ENCODE data around the gene SP3.

SP3 gene

DNA sequence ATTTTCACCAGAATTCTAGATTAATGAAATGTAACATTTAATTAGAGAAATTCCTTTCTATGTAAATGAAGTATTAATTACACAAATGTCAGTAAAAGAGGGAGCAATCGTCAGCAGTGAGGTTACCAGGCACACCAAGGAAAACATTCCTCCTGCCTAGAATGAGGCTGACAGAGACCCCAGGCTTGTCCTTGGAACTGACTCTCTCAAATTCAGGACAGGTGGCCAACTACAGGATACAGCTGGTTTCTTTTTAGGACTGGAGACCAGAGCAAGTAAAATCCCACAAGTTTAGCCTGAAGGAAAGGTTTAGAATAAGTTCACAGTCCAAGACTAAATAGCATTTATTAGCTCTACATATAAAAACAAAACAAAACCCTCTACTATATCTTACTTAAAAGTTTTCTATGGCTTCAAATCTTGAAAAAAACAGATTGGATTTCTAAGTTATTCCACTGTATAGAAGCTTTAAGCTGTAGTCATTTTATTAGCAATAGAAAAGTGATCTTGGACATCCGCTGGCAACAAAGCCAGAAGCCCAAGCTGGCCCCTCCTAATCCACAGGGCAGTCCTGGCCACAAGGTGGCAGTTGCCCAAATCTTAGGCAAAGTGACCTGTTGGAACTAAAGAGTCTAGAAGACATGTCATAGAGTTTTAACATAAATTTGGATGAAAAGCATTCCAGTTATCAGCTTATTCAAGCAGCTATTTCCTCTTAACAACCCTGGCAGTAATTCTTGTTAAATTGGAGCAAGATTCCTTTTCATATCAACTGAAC, 81.0 kb downstream of the SP3 start:
- DNase-seq: peak in 4 of 6 experiments; percentile 5 to 19 (median 14)

DNA sequence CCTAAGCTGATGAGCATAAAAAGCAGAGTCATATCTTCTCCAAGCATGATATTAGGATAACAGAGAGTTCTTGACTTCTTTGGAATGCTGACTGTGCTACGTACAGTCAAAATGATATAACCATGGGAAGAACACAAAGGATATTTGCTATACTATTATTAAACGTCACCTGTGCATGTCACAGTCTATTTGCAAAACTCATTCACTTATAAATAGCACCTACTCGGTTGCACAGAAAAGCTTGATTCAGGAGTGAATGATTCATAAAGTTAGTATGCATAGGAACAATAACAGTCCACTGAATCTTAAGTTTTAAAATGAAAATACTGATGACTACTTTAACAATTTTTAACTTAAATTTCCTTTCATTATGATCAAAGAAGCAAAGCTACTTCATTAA, 83.3 kb downstream of the SP3 start:
- no peak for DNase-seq

DNA sequence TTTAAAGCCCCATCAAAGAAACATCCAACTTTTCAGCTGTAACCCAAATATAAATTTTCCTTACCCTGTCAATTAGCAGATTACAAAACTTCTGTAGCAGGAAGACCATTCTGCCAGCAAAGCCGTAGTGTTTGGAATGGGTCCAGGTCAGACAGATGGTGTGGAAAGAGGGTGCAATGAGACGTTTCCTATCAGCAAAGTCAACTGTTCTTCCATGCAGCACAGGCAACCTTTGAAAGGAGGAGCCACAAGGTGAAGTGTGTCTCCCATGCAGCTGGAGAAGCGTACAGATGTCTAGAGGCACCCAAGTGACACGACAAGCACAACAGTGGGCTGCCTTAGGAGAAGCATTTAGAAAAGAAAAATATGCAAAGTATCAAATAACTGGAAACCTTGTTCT, 83.7 kb downstream of the SP3 start:
- DNase-seq: no peak

DNA sequence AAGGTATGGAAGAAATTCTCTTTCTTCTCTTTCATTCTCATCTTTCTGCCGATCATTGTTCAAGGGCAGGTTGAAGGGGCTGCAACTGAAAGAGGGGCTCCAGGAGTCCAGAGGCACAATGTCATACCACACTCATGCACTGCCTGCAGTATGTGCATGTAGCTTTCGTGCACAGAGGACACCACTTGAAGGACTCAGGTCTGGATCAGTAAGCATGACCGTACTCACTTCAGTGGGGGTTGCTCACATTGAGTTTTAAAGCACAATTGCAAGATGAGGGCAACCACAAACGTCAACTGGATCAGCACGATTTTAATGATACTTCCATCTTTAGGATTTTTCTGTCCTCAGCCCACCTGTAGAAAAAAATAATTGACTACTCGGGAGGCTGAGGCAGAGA, 84.6 kb downstream of the SP3 start:
- DNase-seq: no peak

DNA sequence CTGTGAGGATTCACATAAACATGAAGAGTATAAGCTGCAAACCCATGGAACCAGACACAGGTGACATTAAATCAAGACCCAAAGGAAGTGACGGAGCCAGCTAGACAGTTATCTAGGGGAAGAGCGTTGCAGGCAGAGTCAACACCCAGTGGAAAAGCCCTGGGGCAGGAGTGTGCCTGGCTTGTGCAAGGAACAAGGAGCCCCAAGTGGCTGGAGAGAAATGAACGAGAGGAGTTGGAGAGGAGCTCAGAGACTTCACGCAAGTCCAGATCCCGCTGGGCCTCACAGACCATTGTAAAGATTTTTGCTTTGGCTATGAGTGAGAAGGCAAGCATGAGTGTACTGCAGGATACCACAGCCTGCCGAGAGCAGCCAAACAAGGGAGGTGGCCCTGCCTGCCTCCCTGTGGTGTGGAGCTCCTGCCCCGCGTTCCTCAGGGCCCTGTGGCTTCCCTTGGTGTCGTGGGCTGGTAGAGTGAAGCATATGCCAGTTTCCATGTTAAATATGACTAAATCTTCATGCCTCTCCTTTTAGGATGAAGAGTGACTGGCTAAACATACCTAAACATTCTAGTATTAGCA, 88.2 kb downstream of the SP3 start:
- no peak for DNase-seq

DNA sequence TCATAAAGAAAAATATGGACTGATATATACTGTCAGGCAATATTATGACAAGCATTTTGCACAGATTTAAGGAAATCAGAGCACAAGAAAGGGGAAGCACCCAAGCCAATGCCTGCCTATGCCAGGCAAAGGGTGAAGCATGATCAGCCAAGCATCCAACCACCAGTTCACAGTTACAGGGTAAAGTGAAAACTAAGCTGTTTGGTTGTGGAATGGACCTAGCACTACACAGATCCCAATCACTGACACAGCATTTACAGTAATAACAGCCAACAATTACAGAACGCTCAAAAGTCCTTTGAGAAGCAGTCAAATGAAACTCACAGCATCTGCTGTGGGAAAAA, 90.3 kb downstream of the SP3 start:
- DNase-seq: no peak

DNA sequence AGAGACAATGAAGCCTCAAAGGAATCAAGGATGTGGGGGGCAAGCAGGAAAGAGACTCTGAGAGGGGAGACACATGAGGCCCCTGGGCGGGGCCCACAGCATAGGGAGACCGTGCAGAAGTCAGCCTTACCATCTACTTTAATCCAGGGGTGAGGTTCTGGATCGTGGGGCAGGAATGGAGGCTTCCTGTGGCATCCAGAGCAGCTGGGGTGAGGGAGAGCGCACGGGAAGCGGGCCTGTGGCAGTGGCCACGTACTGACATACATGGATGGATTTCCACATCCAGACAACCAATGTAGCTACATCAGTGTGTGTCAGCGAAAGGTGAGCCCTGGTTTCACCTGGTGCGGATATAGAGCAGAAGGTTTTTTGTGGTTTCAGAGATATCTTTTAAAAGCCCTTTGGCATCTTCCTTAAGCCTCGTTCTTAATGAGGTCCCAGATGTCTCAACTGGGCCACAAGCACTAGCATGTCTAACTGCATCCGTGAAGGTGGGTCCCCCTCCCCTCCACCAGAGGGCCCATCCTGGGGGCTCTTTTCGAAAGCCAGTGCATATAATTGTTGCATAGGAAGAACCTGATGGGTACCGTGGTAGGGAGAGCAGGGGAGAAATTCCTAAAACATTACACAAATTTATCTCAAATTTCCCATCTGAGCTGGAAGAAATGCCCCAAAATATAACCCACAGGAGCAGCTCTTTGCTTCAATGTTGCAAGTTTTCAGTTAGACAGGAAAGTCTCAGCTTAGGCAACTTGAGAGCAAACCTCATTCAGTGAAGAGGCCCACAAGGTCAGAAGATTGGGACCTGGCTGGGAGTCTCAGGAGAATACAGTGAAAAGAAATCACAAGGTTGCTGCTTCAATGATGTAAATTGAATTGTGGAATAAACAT, 90.9 kb downstream of the SP3 start:
- DNase-seq: no peak

DNA sequence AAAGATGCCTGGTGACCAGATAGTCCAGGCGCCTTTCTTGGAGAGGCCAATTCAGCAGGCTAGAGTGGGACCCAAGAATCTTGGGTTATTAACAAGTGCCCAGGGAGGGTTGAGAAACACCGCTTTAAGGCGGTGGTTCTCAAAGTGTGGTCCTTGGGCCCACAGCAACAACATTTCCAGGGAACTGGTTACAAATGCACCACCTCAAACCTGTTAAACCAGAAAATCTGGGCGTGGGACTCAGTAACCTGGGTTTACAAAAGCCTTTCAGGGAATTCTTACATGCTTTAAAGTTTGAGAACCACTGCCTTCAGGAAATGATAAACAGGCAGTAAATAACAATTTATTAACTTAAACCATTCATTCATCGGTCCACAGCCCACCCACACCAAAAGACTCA, 92.5 kb downstream of the SP3 start:
- DNase-seq: no peak

DNA sequence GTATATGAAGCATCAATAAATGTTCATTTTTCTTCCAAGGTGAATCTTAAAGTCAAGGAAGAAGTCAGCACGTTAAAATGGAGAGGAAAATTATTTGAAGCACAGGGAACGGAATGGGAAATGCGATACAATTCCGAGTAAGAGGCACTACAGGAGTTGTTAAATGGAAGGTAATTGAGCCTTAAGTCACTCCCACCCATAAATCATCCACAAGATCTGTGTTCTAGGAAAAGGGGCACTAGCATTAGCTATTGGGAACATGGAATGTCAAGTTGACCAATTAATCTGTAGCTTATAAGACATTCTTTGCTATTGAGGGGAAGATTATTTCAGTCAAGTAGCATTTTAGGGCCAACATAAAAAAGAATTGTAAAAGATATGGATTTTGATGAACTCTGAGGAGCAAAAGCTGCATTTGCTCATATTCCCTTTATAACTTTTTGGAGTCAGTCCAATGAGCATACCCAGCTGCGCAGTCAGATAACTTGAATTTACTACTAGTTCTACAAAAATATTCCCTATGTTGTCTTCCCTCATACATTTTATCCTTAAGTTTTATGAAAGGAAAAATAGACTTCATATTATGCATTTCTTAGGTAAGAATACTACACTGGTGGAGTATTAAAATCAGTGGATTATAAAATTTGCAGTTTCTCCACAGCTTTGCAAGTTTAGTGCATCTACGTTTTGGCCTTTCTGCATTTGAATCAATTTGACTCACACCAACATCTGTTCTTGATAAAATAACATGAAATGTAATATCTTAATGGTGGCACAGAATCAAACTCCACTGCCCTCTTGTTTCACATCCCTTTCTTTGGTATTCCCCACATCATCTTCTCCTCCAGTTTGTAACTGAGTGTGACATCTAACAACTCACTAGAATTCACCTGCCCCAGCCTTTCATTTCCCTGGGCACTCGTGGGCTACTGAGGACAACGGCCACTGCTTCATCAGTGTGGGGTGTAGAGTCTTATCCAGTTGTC, 95.6 kb downstream of the SP3 start:
- DNase-seq: no peak

DNA sequence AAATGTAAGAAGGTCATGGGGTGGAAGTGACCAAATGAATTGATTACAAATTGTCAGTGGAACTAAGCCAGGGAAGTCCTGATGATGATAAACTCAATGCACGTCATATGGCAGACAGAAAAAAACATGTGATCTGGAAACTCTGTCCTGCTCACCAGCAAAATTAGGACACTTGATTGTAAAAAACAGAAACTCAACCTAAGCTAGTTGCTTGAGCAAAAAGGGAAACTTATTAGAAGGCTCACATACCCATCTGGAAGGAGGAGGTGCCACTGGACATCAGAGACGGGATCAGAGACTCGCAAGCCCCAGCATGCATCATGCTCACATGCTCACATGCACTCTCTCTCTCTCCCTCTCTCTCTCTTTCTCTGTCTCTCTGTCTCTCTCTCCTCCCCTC, 96.8 kb downstream of the SP3 start:
- DNase-seq: no peak

DNA sequence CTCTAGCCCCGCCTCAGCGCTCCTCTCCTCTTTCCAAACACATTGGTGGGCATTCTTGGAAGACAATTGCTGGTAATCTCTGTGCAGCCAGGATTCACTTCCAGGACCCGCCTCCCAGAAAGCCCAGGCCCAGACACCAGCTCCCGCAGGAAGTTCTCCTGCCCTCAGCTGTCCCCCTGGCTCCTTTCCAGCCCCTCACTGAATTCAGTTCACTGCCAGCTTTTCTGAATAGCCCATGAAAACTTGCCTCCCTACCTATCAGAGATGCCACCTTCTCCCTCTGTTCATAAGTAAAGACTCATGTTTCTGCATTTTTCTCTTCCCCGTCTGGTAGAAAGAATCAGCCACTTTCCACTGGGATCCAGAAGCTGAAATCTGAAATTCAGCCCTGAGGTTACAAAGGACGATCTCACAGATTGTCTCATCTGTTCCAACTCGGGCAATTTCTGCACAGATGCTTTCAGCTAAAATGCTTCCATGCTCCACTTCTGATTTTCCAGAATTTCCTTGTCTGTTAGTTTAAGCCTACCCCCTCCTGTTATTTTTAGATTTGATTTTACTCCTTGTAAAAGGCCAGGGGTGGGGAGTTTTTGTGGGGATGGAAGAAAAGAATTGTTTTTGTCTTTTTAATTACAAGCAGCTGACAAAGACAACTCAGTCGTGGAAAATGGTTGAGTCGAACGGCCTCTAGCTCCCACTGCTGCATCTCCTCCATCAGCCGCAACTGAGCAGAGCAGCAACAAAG, 98.1 kb downstream of the SP3 start:
- DNase-seq: no peak

DNA sequence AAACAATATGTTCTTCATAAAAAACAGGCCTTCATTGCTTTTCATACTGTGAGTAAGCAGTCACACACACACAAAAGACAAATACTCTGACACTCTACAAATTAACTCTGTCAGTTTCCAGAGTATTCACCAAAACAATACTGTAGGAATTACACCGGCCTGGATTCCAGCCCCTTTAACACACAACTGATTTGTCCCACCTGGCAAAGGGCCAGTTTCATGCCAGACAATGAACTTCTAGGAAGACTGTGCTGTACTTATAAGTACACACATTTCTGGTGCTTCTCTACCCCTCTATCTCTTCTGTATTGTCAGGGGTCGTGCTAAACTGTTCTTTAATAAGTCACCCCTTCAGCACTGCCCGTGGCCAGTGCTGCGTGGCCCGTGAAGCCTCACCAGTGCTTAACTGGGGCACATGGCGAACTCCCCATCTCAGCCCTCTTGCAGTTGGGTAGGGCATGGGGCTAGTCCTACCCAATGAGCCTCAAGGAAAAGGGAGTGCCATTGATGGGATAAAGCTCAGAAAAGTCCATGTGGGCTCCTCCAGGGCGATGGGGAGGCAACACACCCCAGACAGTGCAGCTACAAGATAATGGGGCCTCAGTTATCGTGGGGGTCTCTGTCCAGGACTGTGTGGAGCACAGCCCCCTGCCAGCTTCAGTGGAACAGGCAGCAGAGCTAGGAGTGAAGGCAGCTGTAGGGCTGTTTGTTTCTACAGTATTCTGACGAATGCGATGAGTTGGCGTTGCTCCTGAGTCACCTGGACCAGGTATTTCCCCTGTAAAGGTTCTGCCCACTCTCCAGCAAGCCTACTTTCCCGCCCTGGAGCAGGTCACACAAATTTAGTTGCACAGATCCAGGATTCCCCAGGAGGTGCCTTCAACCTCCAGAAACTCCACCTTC, 99.0 kb downstream of the SP3 start:
- DNase-seq: no peak

DNA sequence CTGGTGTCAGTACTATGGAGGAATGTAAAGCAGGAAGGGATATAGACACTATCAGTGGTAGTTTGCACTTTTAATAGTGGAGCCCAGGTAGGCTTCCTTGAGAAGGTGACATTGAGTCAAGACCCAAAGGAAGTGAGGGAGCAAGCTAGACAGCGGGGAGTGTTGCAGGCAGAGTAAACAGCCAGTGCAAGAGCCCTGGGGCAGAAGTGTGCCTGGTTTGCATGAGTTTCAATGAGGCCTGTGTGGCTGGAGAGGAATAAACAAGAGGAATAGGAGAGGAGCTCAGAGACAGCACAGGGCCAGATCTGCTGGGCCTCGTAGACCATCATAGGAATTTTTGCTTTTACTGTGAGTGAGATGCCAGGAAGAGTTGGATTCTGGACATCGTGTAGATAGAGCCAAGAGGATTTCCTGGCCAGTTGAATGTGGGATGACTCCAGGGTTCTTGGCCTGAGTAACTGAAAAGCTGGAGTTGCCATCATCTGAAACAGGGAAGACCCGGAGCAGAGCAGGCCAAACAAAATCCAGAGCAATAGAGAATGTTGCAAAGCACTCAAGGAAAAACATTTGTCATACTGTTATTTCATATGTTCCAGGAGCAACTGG, 102.5 kb downstream of the SP3 start:
- DNase-seq: no peak

DNA sequence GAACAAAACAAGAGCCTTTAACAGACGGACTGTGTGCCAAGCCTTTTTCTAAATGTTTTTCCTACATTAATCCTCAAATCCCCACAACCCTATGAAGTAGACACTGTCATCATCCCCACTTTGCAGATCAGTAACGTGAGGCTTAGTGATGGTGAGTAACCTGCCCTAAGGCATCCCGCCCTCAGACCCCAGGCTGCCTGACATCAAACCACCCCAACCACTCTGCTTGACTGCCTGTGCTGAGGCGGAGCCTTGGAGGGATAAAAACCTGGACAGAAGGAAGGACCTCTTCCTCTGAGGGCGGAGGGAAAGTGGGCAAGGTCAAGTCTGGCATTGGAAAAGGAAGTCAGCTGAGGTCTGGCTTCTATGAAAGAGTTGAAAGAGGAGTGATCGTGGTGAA, 104.6 kb downstream of the SP3 start:
- DNase-seq: no peak

DNA sequence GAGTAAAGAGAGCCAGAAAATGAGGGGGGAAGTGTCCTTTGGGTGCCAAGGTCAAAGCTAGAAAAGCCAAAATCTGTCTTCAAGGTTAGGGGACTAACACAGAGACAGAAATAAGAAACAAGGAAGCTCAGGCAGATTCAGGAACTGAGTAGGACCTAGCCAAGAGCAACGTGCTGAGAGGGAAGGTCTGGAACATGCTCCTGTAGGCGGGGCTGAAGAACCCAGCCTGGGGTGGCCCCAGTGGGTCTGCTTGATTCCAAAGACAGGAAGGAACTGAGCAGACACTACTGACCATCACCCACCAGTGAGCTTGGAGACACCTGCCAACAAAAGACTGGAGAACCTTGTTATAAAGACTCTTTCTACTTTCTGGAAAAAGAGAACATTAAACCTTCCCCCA, 105.1 kb downstream of the SP3 start:
- DNase-seq: no peak

DNA sequence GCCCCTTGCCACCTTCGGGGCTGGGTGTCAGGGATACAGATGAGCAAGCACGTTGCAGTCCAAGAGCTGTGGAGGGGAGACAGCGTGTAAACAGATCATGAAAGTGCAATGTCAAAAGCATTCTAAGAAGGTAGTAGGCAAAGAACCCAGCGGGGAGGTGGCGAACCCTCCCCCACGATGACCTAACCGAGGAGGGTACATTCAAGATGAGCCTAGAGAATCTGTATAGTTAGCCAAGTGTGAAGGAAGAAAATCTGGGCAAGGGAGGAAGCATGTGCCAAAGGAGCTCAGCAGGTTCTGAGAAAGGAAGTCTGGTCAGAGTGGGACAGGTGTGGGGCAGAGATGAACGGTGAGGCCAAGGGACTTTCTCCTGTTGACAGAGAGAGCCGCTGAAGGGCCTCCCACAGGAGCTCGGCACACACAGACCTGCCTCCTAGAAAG, 106.9 kb downstream of the SP3 start:
- DNase-seq: no peak

Measured in stimulated activated naive CD4-positive, alpha-beta T cell (primary cell).